Activated CD4-positive, alpha-beta T cell treated with anti-CD3 and anti-CD28 coated beads, Interleukin-2, amount 50 U/mL, for 24 hours (primary cell): ENCODE results near the gene PRKCG.

ENCODE experiments used
- DNase-seq, 2 donors: peaks; one replicate each; pipeline ENCODE4 v3.0.0-alpha.2; 2020; ENCODE audit warnings: low read depth in 1 of 2, low spot score in 1 of 2

PRKCG gene

GRCh38 chr19:53871454-53871853 is 10.5 kb upstream of the PRKCG start:
- DNase-seq: no peak

- no peak for DNase-seq
These were observed 9.2 kb upstream of the PRKCG start for GRCh38 chr19:53872762-53873161.

DNA sequence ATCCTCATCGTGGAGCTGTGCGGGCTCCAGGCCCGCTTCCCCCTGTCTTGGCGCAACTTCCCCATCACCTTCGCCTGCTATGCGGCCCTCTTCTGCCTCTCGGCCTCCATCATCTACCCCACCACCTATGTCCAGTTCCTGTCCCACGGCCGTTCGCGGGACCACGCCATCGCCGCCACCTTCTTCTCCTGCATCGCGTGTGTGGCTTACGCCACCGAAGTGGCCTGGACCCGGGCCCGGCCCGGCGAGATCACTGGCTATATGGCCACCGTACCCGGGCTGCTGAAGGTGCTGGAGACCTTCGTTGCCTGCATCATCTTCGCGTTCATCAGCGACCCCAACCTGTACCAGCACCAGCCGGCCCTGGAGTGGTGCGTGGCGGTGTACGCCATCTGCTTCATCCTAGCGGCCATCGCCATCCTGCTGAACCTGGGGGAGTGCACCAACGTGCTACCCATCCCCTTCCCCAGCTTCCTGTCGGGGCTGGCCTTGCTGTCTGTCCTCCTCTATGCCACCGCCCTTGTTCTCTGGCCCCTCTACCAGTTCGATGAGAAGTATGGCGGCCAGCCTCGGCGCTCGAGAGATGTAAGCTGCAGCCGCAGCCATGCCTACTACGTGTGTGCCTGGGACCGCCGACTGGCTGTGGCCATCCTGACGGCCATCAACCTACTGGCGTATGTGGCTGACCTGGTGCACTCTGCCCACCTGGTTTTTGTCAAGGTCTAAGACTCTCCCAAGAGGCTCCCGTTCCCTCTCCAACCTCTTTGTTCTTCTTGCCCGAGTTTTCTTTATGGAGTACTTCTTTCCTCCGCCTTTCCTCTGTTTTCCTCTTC is 8.0 kb upstream of the PRKCG start:
- DNase-seq: no peak

GRCh38 chr19:53874606-53874990 is 7.4 kb upstream of the PRKCG start:
- no peak for DNase-seq

DNA sequence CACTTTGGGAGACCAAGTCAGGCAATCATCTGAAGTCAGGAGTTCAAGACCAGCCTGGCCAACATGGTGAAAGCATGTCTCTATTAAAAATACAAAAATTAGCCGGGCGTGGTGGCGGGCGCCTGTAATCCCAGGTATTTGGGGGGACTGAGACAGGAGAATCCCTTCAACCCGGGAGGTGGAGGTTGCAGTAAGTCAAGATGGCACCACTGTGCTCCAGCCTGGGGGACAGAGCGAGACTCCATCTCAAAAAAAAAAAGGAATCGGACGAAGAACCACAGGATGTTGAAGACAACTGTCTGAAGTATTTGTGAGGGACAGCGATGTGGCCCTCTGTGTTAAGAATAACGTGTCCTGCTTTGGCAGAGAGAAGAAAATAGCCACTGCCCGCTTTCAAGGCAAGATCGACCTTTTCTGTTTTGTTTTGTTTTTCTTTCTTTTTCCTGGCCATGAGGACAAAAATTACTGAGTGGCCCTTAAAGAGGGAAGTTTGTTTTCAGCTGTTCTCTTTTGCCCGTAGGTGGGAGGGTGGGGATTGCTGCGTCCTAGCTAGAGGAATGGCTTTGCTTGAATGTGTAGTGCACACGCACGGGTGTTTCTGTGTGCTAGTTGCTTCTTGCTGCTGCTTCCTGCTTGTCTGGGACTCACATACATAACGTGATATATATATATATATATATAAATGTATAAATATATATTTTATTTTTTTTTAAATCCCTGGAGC is 6.2 kb upstream of the PRKCG start:
- no peak for DNase-seq

DNA sequence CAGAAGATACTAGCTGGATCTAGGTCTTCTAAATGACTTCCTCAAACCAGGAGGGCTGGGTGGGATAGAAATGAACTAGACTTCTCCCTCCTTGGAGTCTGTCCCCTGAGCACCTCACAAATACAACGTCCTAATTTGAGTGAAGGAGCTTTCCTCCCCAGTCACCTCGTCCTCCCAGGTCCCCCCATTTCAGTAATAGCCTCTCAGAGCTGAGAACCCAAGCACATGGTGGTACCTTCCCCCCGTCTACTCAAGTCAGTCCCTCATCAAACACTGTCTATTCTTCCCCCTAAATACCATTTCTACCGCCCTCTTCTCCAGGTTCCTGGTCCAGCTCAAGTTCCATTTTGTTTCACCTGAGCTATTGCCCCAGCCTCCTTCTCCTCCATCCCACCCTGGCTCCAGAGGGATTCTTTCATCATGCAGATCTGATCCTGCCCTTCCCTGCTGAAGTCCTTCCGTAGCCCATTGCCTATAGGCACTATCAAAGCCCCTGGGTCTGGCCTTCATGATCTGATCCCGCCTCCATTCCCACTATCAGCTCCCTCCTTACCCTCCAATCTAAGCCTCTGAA is 5.3 kb upstream of the PRKCG start:
- no peak for DNase-seq

DNA sequence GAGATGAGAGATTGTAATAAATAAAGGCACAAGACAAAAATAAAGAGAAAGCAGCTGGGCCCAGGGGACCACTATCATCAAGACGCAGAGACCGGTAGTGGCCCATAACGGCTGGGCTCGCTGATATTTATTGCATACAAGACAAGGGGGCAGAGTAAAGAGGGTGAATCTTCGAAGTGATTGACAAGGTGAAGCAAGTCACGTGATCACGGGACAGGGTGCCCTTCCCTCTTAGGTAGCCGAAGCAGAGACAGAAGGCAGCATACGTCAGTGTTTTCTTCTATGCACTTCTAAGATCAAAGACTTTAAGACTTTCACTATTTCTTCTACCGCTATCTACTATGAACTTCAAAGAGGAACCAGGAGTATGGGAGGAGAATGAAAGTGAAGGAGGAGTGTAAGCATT is 4.6 kb upstream of the PRKCG start:
- no peak for DNase-seq

- no peak for DNase-seq
These were observed 3.2 kb upstream of the PRKCG start for GRCh38 chr19:53878776-53879139.

DNA sequence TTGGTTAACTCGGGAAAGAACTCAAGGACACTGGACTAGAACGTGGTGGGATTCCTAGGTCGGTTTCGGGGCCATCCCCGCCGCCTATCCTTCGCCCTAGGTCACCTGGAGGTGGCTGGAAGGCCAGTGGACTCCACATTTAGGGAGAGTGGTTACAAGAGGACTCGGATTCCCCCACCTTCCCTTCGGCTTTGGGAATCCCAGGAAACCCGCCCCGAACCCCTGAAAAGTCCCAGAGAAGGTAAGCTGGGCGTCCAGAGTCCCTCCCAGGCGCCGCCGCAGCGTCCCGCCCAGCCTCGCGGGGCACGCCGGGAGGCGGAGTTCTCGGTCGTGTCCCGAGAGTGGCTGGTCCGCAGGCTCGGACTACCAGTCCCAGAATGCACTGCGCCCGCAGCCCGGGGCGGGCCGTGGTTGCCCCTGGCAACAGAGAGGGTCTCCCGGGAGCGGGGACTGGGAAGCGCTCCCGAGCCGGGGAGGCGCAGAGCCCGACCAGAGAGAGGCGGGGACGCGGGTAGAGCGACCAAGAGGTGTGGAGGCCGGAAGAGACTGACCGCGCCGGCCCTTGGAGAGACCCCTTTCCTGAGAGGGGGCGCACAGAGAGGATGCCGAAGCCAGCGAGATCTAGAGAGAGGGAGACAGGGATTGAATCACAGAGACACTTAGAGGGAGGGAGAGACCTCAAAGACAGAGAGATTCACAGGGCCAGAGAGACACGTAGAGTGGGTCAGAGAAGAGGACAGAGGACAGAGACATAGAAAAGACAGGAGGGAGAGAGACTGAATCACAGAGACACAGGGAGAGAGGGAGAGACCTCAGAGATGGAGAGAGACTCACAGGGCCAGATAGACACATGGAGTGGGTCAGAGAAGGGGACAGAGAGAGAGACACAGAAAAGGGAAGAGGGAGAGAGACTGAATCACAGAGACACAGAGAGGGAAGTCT is 2.6 kb upstream of the PRKCG start:
- DNase-seq: peak; percentile 59 to 68

GRCh38 chr19:53880711-53881481 is 1.1 kb upstream of the PRKCG start:
- DNase-seq: no peak

- DNase-seq: no peak
These were observed 524 bp downstream of the PRKCG start for GRCh38 chr19:53882391-53883050.

- DNase-seq: no peak
These were observed 1.2 kb downstream of the PRKCG start for GRCh38 chr19:53883231-53883661.

DNA sequence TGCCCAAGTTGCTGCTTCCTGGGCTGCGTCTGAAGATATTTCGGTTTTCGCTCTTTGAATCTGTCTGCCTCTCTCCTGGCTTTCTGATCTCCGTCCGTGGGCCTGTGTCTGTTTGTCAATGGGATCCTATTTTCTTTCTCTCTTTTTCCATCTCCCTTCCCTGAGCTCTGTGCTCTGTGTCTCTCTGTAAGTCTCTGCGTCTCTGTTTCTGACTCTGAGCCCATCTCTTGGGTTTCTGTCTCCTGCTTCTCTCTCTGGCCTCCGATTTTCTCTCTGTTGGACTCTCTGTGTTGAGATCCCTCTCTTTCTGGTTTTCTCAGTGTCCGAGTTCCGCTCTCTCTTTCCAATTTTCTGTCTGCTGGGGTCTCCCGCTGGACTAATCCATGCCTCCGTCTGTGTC is 1.7 kb downstream of the PRKCG start:
- DNase-seq: no peak

- no peak for DNase-seq
These were observed 2.3 kb downstream of the PRKCG start for GRCh38 chr19:53884256-53884655.

GRCh38 chr19:53885036-53885435 is 3.0 kb downstream of the PRKCG start:
- DNase-seq: no peak

DNA sequence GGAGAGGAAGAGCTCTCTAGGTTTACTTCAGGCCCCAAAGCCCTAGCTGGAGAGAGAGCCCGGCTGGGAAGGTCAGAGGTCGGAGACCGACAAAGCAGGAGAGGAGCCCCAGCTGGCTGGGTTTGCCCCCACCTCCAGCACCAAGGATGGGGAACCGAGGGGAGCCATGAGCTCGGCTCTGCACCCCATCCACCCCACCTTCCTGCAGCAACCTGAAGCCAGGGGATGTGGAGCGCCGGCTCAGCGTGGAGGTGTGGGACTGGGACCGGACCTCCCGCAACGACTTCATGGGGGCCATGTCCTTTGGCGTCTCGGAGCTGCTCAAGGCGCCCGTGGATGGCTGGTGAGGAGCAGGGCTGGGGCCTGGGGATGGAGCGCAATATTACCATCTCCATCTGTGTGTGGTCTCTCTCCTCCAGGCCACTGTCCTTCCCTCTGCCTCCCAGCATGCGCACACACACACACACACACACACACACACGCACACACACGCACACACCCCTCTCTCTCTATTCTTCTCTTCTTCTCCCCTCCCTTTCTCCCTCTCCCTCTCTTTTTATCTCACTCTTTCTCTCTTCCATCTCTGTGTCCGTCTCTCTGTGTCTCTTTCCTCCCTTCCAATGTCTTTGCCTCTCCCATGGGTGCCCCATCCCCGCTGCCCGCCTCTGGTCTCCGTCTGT is 10.4 kb downstream of the PRKCG start:
- no peak for DNase-seq

GRCh38 chr19:53892981-53893325 is 11.0 kb downstream of the PRKCG start:
- DNase-seq: no peak

DNA sequence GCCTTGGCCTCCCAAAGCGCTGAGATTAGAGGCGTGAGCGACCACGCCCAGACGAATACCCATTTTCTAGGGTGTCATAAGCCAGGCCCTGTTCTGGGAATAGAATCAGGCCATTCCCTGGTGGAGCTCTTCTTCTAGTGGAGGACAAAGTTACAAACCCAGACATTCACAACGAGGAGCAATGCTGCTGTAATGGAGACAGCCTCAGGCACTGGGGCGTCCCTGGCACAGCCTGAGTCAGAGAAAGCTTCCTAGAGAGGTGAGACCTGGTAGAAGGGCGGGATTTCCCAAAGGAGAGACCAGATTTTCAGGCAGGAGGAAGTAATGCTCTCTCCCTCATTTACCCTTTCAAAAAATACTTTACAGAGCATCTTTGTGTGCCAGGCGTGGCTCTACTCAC is 12.7 kb downstream of the PRKCG start:
- no peak for DNase-seq

GRCh38 chr19:53896682-53897081 is 14.7 kb downstream of the PRKCG start:
- no peak for DNase-seq
